Adrenal gland (tissue), 5 donors: ENCODE measurements around the gene PI4KA.

Source experiments
- CTCF ChIP-seq, 6 experiments: fragments of 450-650 bp in 4 of 6; fragments of 200-600 bp in 2 of 6; sonication (generic) in 1 of 6; IDR thresholded peaks; 1 replicate in 5 of 6; 2 replicates in 1 of 6; pipeline versions ENCODE4 v1.5.1 to v1.8.0; 2016 to 2021; ENCODE audit warnings: antibody characterized with exemption in 6 of 6, mild to moderate bottlenecking in 2 of 6, moderate library complexity in 1 of 6
- POLR2A ChIP-seq, 2 donors: fragments of 450-650 bp; IDR thresholded peaks; one replicate each; pipeline ENCODE4 v1.6.1; 2017; ENCODE audit warnings: antibody characterized with exemption in 2 of 2, mild to moderate bottlenecking in 2 of 2, moderate library complexity in 1 of 2
- donor health status: DM: no; HTN: no; CAD: no.

GRCh38 chr22:20816559-20816958 is 42.1 kb downstream of the PI4KA start:
- TF ChIP-seq CTCF (IDR thresholded peaks at IDR 0.05) (no peak), POLR2A (IDR thresholded peaks at IDR 0.05) (no peak)
